HK-2 (cell line): ENCODE measurements around the gene VTI1A.
"Not testable (repeated sequence)": the region's sequence is repeated elsewhere in the genome, so short reads cannot be mapped to it uniquely, and the experiment has no call there.

ENCODE experiments used
- DNase-seq: peaks from one replicate; pipeline ENCODE4 v3.0.0-alpha.2; 2018; ENCODE audit not compliant: unreplicated experiment

Gene VTI1A

DNA sequence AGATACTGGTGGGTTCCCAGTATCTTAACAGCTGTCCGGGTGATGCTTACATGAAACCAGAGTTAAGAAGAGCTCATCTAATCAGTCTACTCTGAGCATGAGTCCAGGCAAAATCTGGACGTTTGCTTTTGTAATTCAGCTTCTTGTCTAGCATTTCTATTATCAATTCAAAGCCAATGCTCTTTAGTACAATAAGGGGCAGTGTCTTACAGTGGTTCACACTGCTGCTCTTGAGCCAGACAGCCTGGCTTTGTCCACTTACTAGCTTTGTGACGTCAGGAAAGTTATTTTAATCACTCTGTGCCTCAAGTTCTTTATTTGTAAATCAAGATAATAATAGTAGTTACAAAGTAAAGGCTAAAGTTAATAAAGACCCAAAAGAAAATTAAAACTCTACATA lies 275.7 kb downstream of the VTI1A start:
- no peak for DNase-seq

DNA sequence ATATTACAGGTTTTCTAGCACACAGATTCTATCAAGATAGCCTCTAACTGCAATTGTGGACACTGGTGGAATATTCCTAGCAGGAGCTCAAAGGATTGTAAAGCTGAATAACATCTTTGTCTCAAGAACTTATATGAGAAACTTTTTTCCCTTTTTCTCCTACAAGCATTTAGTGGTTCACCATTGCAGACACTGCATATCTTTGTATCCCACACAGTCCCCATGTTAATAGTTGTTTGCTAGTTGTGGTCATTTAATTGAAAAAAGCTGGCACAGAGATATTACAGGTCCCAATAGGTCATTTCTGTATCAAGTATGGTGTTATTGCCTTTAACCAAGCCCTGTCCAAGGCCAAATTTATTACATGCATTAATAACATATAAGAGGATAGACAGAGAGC lies 276.9 kb downstream of the VTI1A start:
- DNase-seq = no peak

DNA sequence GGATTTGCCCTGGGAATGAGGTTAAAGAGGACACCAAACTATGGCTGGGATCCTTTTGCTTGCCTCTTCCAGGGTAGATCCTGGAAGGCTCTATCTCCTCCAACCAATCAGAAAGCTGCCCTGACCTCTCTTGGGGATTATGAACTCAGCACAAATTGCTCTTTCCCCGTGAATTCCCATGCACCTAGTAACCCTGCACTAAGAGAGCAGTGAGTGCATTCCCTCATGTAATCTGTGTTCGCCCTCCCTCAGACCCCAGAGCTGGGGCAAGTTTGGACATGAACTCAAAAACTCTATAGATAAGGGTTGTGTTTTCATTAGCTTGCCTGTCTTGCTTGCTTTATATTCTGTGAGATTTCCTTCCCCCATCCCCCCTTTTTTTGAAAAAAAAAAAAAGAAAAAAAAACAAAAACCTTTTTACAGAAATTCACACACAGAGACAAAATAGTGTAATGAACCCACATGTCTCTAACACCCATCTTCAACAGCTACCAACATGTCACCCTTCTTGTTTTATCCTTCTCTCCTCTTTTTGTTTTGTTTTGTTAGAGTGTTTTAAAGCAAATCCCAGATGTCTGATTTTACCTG lies 277.5 kb downstream of the VTI1A start:
- DNase-seq = no peak

DNA sequence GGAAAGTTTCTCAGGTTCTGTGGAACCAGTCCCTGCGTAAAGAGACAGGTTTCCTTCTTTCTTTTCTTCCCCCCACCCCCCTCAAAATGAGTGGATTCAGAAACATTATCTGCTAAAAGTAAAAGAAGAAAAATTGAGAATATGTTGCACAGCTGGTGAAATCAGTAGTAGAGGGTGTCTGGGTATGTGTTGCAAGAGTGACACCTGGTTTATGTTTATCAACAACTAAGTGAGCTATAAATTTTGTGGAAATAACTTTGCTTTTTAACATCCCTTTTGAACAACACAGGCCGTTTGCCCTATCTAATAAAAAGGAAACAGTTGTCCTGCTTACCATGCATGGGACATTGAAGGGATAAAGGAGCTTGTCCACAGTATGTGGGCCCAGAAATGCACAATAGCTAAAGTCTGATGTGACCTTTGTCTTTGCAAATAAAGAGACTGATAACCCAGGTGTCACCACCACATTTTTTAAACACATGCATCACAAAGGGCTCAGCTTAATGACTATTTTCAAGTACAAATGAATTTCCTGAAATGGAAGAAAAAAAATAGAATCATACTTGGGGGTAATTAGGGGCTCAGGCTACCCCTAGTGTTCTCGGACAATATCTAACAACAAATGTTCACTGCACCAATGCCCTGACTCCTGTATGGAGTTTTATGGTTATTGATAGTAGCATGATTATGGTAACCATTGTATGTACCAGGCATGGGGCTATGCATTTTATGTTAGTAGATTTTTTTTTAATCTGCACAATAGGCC lies 281.3 kb downstream of the VTI1A start:
- DNase-seq = no peak

DNA sequence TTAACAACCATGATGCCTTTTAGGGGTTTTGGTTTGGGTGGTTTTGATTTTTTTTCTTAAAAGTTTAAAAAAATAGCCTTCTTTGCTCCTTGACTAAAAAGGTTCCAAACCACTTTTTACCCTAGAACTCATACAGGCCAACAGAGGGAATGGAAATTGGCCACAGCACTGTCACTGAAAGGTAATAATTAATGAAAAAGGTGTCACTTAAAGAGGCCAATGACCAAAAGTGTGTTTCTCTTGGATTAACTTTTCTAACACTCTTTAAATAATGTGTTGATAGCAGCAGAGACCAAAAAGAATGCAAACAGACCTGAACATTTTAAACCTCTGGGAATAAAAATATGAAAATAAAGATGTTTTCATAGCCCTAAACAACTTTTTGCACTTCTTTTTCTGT lies 282.0 kb downstream of the VTI1A start:
- DNase-seq = no peak

DNA sequence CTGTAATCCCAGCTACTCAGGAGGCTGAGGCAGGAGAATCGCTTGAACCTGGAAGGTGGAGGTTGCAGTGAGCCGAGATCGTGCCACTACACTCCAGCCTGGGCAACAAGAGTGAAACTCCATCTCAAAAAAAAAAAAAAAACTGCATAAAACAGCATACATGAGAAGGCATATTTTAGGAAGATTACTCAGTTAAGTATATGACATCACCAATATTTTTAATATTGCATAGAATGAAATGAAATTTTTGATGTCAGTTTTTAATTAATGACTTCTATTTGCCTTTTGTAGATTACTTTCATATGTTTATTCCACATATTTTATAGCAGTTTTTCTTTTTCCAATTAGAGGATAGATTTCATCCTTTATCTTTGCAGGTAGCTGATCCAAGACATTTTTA lies 284.4 kb downstream of the VTI1A start:
- DNase-seq = not testable (repeated sequence)

DNA sequence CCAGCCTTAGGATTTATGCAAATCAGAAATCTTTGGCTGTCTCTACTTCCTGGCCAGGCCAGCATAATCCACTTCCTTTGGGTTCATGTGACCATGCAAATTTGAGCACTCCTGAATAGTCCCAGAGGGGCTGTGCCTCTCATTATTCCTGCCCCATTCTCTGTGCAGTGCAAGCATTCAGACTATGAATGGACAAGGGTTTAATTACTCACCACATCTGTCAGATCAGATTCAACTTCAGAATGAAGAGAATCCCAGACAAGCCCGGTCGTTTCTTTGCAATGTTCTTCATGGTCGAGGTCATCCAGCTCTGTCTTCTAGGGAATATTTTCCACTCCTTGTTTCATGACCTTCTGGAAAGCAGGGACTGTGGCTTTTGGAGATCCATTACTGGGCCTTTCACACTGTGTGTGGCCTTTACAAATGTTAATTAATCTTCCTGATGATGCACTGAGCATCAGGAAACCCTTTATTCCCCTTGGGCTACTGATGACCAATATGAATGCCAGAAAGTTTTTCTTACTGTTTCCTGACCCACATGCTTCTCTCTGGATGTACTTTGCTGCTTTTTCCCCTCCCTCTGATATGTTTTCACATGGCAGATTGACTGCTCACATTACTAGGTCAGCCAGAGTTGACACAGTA lies 285.4 kb downstream of the VTI1A start:
- DNase-seq = no peak

DNA sequence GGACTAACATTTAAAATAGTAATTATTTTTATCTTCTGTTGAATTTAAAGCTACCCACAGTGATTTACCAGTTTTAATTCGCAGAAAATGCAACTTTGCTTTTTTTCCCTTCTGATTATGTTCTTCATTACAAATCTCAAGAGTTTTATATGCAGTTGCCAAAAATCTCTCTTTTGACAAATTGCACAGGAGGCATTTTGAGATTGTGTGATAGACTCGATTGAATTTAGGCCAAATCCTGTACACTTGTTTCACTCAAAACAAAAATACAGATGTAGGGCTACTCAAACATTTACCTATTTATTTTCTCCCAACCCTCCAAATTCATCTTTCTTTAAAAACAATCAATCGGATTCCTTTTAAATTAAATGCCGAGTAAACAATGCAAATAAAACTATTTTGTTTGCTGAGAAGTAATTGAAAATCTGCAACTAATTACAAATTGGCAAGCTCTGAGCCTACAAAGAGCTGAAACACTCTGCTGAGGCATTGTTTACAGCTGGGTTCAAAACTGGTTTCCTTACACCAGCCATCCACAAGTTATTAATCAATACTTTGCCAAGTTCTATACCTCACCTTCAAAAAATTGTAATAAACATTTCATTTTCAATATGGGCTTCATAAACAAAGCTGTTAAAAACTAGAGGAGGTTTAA lies 288.2 kb downstream of the VTI1A start:
- DNase-seq = no peak

DNA sequence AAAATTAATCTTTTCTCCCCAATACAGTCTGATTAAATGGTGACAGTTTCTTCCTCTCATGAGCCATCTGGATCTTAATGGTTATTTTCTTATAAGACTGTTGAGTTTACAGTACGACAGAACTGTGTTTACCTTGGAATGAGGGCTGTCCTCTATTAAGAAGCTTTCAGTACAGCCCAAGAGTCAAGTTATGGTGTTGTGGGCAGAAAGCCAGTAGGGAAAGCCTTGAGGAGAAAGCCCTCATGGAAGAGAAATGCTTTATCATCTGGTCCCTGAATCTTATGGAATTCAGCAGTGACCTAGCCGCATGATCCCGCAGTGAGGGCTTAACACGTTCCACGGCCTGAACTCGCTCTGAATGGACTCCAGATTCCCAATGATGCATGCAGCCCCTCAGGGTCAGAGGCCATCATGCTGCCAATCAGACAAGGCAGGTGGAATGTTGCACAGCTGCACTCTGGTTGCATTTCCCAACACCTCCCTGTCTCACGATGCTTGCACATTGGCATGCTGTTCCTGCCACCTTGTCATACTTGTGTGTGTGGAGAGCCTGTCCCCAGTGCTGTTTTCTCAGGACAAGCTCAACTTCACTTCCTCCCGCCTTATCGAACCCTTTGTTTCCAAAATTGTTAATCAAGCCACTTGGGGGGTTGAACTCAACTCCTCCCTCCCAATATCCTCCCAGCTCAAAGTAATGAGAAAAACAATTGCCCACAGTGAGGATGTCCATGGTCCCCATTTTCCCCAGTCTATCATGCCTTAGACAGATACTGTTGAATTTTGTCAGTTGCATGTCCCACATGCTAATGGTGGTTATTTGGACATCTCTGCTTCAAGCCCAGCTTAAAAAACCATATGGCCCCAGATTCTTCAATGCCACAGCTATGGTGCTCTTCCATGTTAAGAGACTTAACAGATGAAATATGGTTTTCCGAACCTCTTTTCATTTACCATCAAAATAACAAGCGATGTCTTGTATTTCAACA lies 291.9 kb downstream of the VTI1A start:
- DNase-seq = no peak

DNA sequence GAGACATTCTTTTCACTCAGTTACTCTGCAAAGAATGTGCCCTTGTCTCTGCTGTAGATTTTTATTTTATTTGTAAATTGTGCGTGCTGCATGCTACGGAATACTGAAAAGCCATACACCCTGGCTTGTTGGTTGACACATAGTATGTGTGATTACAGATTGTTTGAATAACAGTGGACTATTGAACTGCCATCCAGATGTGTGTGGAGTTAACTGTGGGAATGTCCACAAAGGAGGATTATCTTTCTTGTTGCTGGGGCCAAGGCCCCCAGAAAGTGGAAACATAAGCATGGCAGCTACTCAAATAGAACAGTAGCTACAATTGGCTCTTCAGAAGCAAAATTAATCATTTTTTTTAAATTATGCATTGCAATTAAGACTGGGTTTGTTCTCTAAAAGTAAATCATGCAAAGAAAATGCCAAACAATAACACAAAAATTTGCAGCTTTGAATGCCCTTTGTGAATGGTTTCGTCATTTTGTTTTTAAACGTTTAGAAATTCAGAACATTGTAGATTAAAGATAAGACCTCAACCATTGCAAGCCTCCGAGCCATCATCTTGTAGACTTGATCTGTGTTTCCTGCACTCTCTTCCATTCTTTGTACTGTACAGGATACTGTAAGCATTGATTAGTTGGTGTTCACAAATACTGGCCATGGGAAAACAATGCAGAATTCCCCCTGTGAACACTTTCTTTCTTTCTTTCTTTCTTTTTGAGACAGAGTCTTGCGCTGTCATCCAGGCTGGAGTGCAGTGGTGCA lies 292.8 kb downstream of the VTI1A start:
- no peak for DNase-seq

DNA sequence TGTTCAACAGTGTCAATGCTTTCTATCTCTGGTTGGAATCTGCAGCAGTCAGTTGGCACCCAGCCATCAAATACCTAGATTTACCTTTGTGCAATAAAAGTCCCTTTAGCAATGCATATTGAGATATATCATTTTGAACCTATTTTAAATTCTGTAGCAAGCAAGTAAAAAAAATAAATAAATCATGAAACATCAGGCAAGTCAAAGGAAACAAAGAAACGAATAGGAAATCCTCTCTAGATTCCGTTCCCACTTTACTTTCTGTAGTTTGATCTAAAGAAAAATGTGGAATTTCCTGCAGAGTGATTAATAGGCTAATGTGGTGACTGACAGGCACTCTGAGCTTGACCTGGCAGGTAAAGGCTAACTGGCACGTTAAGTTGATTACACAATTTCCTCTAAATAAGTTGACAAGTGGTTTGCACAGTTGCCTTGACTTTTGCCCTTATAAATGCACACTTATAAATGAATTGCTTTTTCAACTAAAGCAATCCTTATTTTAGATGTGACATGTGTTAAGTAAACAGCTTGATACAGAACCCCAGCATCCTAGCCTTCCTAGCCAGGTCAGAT lies 294.9 kb downstream of the VTI1A start:
- no peak for DNase-seq

DNA sequence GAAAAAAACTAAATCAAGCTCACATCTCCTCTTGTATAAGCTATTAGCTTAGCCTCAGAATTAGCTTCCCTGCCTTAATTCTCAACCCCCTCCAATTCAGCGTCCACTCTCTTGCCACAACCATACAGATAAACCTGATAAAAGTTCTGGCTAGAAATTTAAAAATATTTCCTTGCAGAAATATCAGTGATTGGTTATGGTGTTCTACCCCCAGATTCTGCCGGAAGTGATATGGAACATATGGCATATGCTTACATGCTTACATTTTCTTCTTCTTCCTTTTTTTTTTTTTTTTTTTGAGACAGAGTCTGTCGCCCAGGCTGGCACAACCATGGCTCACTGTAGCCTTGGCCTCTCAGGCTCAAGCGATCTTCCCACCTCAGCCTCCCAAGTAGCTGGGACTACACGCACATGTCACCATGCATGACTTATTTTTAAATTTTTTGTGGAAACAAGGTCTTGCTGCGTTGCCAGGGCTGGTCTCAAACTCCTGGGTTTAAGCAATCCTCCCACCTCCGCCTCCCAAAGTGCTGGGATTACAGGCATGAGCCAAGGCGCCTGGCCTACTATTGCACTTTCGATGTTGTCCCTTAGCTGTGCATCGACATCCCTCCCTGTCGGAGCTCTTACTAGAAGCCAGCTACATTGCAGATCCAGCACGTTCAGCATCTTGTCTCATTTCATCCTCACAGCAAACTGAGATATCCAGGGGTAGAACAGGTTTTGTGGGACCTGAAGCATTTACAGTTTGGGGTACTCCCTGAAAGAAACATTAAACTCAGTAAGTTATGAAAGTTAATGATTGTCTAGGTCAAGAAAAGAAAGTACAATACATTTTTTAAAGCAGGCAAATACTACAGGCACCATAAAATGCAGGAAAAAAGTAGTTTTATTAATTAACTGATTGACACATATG lies 297.4 kb downstream of the VTI1A start:
- no peak for DNase-seq

DNA sequence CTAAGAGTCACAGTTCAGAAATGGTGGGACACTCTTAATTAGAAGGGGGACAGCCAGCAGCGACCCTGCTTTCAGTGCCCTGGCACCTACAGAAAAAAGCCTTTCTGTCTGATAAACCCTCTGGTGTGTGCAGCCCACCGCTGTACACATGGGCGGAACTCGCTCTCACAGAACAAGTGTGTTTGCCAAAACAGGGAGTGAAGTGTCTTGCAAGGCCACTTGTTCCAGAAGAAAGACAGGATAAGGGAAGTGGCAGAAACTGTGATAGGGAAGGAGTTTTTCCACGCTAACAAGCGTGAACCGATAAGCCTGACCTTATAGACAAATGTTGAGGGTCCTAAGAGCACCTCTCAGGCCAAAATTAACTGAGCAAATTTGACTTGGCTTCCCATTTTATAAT lies 299.3 kb downstream of the VTI1A start:
- DNase-seq = no peak

DNA sequence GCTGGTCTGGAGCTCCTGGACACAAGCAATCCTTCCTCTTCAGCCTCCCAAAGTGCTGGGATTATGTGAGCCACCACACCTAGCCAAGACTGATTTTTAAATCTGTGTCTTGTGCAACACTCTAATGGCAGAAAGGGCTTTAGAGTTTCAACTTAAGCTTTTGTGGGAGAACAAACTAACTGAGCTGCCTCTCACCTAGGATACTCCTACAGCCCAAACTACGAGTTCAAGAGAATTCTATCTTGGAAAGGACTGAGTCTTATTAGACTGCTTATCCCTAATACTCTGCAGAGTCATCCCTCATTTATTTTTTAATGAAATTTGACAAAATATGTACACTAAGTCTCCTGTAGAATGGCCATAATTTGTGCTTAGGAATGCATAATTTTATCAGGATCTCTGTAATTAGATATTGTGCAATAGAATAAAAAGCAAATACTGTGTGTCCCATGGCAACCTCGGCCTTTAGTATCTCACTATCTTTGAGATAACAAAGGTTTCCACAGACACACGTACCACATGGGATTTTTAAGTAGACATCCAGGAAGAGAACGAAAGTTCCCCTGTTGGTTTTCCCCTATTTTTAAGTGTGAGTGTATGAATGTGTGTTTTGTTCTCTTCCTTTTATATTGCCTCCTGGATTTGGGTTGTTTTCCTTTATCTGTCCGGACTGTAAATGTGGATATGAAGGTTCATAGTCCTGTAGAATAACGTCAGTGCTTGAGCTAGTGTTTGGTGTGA lies 303.6 kb downstream of the VTI1A start:
- no peak for DNase-seq

DNA sequence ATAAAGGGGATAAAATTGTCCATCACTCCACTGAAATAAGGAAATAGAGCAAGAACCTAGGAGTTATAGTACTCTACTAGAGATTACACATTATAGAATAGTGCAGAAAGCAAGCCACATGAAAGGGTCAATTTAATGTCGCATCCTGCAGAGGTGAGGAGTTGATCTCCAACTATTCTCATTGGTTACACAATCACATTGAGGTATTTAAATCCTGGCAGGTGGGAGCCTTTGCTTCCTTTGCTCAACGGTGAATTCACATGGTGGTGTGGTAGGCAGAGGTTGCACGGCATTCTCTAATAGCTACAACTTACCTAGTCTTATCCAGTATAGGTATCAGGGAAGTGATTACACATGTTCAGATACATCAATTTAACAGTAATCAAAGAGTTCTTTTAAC lies 304.6 kb downstream of the VTI1A start:
- no peak for DNase-seq

DNA sequence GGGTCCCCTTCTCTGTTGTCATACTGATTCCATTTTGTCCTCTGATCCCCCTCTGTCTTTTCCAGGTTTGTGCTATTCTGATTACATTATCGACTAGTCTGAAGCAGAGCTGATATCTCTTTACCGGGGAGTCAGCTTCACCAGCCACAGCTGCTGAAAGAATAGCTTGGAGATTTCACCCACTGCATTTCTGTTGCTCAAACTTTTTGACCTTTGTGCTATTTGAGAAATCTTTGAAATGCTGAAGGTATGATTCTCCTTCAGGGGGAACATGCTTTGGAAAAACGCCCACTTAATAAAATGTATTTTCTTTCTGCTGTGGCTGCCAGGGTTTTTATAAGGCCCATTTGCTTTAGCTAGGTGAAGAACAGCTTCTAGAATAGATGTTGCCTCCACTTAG lies 305.3 kb downstream of the VTI1A start:
- no peak for DNase-seq

DNA sequence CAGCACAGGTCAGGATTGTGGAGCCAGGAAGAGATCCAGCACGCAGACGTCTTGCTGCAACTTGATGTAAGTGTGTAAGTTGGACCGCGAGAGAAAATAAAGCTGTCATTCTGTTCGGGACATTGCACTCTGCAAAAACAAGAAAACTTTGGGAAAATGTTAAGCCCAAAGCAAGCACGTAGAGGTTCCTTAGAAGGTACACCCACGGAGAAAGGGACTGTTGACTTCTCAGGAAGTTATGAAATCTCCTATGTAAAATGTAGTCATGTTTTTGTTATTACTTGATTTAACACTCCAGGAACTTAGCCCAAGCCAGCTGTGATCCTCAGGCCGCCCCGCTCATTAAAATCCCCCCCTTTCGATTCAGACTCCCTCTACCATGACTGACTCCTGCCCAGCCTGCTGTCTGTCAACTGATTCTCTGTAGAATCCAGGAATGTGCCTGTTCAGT lies 307.0 kb downstream of the VTI1A start:
- DNase-seq = no peak

DNA sequence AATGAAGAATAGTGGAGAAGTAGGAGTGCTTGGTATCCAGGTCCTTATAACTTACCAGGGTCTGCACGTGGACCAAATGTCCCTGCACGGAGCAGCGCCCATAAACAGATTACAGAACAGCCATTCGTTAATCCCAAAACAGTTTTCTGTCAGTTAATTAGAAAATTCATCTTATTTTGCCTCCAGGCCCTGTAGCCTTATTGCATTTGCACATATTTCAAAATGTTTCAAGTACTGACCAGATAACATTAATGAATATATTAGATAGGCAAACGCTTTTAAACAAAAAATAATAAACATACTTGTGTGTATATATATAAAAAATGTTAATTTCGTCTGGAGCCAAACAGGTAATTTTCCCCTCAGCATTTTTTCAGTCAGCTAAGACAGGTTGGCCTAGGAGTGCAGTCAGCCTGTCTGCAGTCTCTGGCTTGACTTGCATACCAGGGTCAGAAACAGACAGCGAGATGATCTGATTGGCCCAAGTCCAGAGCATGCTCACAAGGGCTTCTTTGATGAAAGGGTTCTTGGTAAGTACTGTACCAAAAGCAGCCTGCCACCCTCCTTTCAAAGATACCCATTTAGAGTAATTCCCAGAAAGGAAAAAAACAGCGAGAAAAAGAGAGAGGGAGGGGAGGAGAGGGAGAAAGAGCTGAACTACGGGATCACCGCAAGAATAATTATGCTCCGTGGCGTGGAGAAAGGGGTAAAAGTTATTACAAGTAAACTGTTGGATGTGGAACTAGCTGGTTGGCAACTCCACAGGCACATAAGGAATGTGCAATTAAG lies 308.6 kb downstream of the VTI1A start:
- DNase-seq = no peak
